Caco-2 (cell line): ENCODE measurements around the gene ZBBX. TPM values are rescaled to one million over a fixed set of nuclear protein-coding genes. Genes with fewer than 3 reads are reported as not detected.

Experiments used
- BruUV-seq: library from RNA; stranded (reverse); fragments of 400-500 nt; replicated peaks from 2 replicates; lab custom pipeline; 2021; lab: Mats Ljungman, UMichigan
- CTCF ChIA-PET: fragments of 300-600 bp; sonication (Branson Sonifier 250); formaldehyde crosslinking; loops from one replicate; lab custom pipeline; 2022; ENCODE audit warnings: antibody characterized with exemption; lab: Charles Lee
- POLR2A ChIA-PET: fragments of 300-600 bp; sonication (Branson Sonifier 250); formaldehyde crosslinking; loops from one replicate; lab custom pipeline; 2022; ENCODE audit warnings: antibody characterized with exemption; lab: Charles Lee
- DNase-seq, 2 experiments: peaks; one replicate each; pipeline versions ENCODE4 v3.0.0 to v3.0.0-alpha.2; 2020 to 2022
- H3K27me3 ChIP-seq: replicated peaks from 2 replicates; pipeline ENCODE4 v1.6.0; 2011; ENCODE audit warnings: low read length; ENCODE audit not compliant: control insufficient read depth, insufficient read depth
- H3K36me3 ChIP-seq: 2 replicates; pipeline ENCODE4 v1.5.1; 2011; ENCODE audit warnings: low read length; ENCODE audit not compliant: control insufficient read depth, insufficient read depth
- H3K4me1 ChIP-seq: fragments of 250-450 bp; sonication (Bioruptor Pico); 2 replicates; pipeline ENCODE4 v1.5.1; 2020; ENCODE audit warnings: mild to moderate bottlenecking
- H3K4me3 ChIP-seq: 2 replicates; pipeline ENCODE4 v1.5.1; 2011; ENCODE audit warnings: low read depth, mild to moderate bottlenecking, control low read depth, low read length
- H3K9me3 ChIP-seq: fragments of 250-450 bp; sonication (Bioruptor Pico); 2 replicates; pipeline ENCODE4 v1.5.1; 2020; ENCODE audit warnings: mild to moderate bottlenecking, moderate library complexity
- H3K27ac Mint-ChIP-seq: one replicate; pipeline ENCODE4 v1.8.0; 2022; ENCODE audit warnings: mixed read lengths; ENCODE audit not compliant: unreplicated experiment
- H3K27me3 Mint-ChIP-seq: one replicate; pipeline ENCODE4 v1.8.0; 2022; ENCODE audit warnings: mixed read lengths; ENCODE audit not compliant: insufficient read depth, unreplicated experiment
- H3K36me3 Mint-ChIP-seq: one replicate; pipeline ENCODE4 v1.8.0; 2022; ENCODE audit warnings: mild to moderate bottlenecking, mixed read lengths; ENCODE audit not compliant: insufficient read depth, unreplicated experiment
- H3K4me1 Mint-ChIP-seq: one replicate; pipeline ENCODE4 v1.8.0; 2022; ENCODE audit warnings: low read depth, mixed read lengths; ENCODE audit not compliant: unreplicated experiment
- H3K4me3 Mint-ChIP-seq: one replicate; pipeline ENCODE4 v1.8.0; 2022; ENCODE audit warnings: mild to moderate bottlenecking, moderate library complexity, mixed read lengths; ENCODE audit not compliant: unreplicated experiment
- H3K9me3 Mint-ChIP-seq: one replicate; pipeline ENCODE4 v1.8.0; 2022; ENCODE audit warnings: mixed read lengths; ENCODE audit not compliant: unreplicated experiment
- intact Hi-C: fragments of 100-400 bp; cut with micrococcal nuclease; formaldehyde crosslinking; loops from one replicate; pipeline ENCODE4 v1.10.0; 2022; ENCODE audit not compliant: unreplicated experiment
- total RNA-seq: library from RNA; stranded (reverse); gene quantifications from 2 replicates; pipeline ENCODE4 v1.2.3, GENCODE V29; 2022
- TF ChIP-seq, protein P1 (sequence below), 2 experiments: fragments of 200-600 bp in 1 of 2; IDR thresholded peaks; 1 replicate in 1 of 2; 2 replicates in 1 of 2; pipeline versions ENCODE4 v1.5.1 to v1.8.0; 2011 to 2022; ENCODE audit warnings: antibody characterized with exemption in 1 of 2, control low read depth in 1 of 2, inconsistent platforms in 1 of 2, low read depth in 1 of 2, low read length in 1 of 2, mild to moderate bottlenecking in 1 of 2, moderate library complexity in 1 of 2; ENCODE audit not compliant: insufficient read depth in 1 of 2, severe bottlenecking in 1 of 2, unreplicated experiment in 1 of 2

ZBBX gene
- total RNA-seq, 1 experiment from 2014 or later: not detected

GRCh38 chr3:167228135-167228534 lies 152.0 kb downstream of the ZBBX start:
- ChIA-PET CTCF (no interaction called here), POLR2A (no interaction called here)
- Mint-ChIP-seq H3K4me3 (no peak overlapping the region), H3K27me3 (peaks cover 4% of the 10 kb centered on the region), H3K27ac (no peak overlapping the region), H3K9me3 (no peaks in the 10 kb centered on the region), H3K36me3 (no peaks in the 10 kb centered on the region), H3K4me1 (no peaks in the 10 kb centered on the region)
- no peak for DNase-seq
- Histone ChIP-seq H3K4me1 (no peaks in the 10 kb centered on the region), H3K36me3 (no peaks in the 10 kb centered on the region), H3K27me3 (no peaks in the 10 kb centered on the region), H3K9me3 (no peaks in the 10 kb centered on the region), H3K4me3 (no peak overlapping the region)
- BruUV-seq: no TSS peak
- intact Hi-C loops: no loop called here
- TF ChIP-seq, protein P1, sequence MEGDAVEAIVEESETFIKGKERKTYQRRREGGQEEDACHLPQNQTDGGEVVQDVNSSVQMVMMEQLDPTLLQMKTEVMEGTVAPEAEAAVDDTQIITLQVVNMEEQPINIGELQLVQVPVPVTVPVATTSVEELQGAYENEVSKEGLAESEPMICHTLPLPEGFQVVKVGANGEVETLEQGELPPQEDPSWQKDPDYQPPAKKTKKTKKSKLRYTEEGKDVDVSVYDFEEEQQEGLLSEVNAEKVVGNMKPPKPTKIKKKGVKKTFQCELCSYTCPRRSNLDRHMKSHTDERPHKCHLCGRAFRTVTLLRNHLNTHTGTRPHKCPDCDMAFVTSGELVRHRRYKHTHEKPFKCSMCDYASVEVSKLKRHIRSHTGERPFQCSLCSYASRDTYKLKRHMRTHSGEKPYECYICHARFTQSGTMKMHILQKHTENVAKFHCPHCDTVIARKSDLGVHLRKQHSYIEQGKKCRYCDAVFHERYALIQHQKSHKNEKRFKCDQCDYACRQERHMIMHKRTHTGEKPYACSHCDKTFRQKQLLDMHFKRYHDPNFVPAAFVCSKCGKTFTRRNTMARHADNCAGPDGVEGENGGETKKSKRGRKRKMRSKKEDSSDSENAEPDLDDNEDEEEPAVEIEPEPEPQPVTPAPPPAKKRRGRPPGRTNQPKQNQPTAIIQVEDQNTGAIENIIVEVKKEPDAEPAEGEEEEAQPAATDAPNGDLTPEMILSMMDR (IDR thresholded peaks at IDR 0.05; ENCODE audit: insufficient read depth in 1 of 2, low read depth in 1 of 2, low read length in 1 of 2, severe bottlenecking in 1 of 2, unreplicated experiment in 1 of 2): no peak

DNA sequence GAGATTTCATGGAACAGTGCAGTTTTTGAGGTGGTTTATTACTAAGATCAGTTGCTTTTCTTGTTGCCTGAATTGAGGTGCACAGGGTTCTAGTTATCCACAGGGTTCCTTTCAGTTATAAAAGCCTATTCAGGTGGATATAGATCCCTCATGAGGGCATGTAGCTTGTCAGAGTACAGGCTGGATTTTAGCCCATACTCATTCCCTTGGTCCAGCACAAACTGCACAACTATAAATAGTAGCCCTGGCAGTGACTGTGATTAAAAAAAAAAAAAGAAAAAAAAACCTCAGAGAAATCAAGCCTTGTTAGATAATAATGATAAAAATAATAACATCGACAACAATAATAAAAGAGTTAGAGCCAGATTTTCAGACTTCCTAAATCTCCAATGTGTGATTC lies 154.3 kb downstream of the ZBBX start:
- Histone ChIP-seq H3K9me3 (no peaks in the 10 kb centered on the region), H3K27me3 (no peaks in the 10 kb centered on the region), H3K4me3 (no peak overlapping the region), H3K4me1 (no peaks in the 10 kb centered on the region), H3K36me3 (no peaks in the 10 kb centered on the region)
- Mint-ChIP-seq H3K4me1 (no peaks in the 10 kb centered on the region), H3K36me3 (no peaks in the 10 kb centered on the region), H3K9me3 (no peaks in the 10 kb centered on the region), H3K4me3 (no peak overlapping the region), H3K27ac (no peak overlapping the region), H3K27me3 (peaks cover 4% of the 10 kb centered on the region)
- POLR2A ChIA-PET: no interaction called here
- CTCF ChIA-PET: no interaction called here
- BruUV-seq: no TSS peak
- TF ChIP-seq, protein P1 (IDR thresholded peaks at IDR 0.05; ENCODE audit: insufficient read depth in 1 of 2, low read depth in 1 of 2, low read length in 1 of 2, severe bottlenecking in 1 of 2, unreplicated experiment in 1 of 2): no peak
- intact Hi-C loops: no loop called here
- DNase-seq: no peak

- no peak overlapping the region for H3K27ac Mint-ChIP-seq
- no peaks in the 10 kb centered on the region for H3K36me3 ChIP-seq
- H3K4me1 ChIP-seq: no peaks in the 10 kb centered on the region
- H3K36me3 Mint-ChIP-seq: no peaks in the 10 kb centered on the region
- no peaks in the 10 kb centered on the region for H3K27me3 ChIP-seq
- DNase-seq: peak in 1 of 2 experiments; percentile 16
- ChIA-PET CTCF (no interaction called here), POLR2A (no interaction called here)
- H3K4me1 Mint-ChIP-seq: no peaks in the 10 kb centered on the region
- intact Hi-C loops: loop anchor here (1.0 kb wide), 1 partner anchor 107 kb away; no protein-coding TSS in a partner anchor
- TF ChIP-seq, protein P1 (IDR thresholded peaks at IDR 0.05; ENCODE audit: insufficient read depth in 1 of 2, low read depth in 1 of 2, low read length in 1 of 2, severe bottlenecking in 1 of 2, unreplicated experiment in 1 of 2): peak in 1 of 2 experiments; percentile 9
- H3K4me3 Mint-ChIP-seq: no peak overlapping the region
- no peak overlapping the region for H3K4me3 ChIP-seq
- no TSS peak for BruUV-seq
- peaks cover 3% of the 10 kb centered on the region for H3K27me3 Mint-ChIP-seq
- H3K9me3 ChIP-seq: no peaks in the 10 kb centered on the region
- H3K9me3 Mint-ChIP-seq: no peaks in the 10 kb centered on the region
Observed at GRCh38 chr3:167209011-167209410, 171.1 kb downstream of the ZBBX start.
